K562 (cell line): ENCODE measurements around the gene IGSF8. TPM values are rescaled to one million over a fixed set of nuclear protein-coding genes. Genes with fewer than 3 reads are reported as not detected.
"Not testable (repeated sequence)": the region's sequence is repeated elsewhere in the genome, so short reads cannot be mapped to it uniquely, and the experiment has no call there.

ENCODE experiments used
- ATAC-seq: fragments of 200-7000 bp; cut with Tn5 transposase; 3 replicates; pipeline ENCODE4 v1.9.1; 2020; ENCODE audit warnings: moderate library complexity
- BruUV-seq: library from RNA; stranded (reverse); fragments of 400-500 nt; replicated peaks from 2 replicates; lab custom pipeline; 2021; lab: Mats Ljungman, UMichigan
- CTCF ChIA-PET: fragments of 300-600 bp; formaldehyde crosslinking; extraction: SDS; loops from one replicate; lab custom pipeline; 2021; ENCODE audit warnings: low intra/inter-chr PET ratio; lab: Yijun Ruan, JAX
- POLR2A ChIA-PET: fragments of 300-600, 350-650 bp; sonication (Branson Sonifier 250); formaldehyde crosslinking; extraction: SDS; loops from one replicate; lab custom pipeline; 2021; ENCODE audit warnings: antibody characterized with exemption, inconsistent platforms; lab: Yijun Ruan, JAX
- DNase-seq, 4 experiments: peaks; one replicate each; pipeline versions ENCODE4 v3.0.0 to v3.0.0-alpha.2; 2011 to 2018; ENCODE audit warnings: low spot score in 3 of 4, mixed read lengths in 3 of 4; ENCODE audit errors: extremely low read depth in 1 of 4
- FAIRE-seq: peaks from 2 replicates; lab custom pipeline; 2011; peaks lifted over from hg19 to GRCh38; lab: Jason Lieb, UNC
- H2AFZ ChIP-seq: 2 replicates; pipeline ENCODE4 v1.6.0; 2011; ENCODE audit warnings: low read depth, low read length, control low read depth, inconsistent platforms
- H3K27ac ChIP-seq: fragments of 200-600 bp; 3 replicates; pipeline ENCODE4 v1.8.0; 2011; ENCODE audit warnings: low read depth, mild to moderate bottlenecking, control low read depth, inconsistent platforms, low read length, moderate library complexity, mixed read lengths; ENCODE audit errors: extremely low read depth
- H3K27me3 ChIP-seq, 2 experiments: fragments of 300-600 bp in 1 of 2; 2 replicates in 1 of 2; 3 replicates in 1 of 2; pipeline versions ENCODE4 v1.6.0 to v1.8.0; 2011; ENCODE audit warnings: inconsistent platforms in 2 of 2, low read length in 2 of 2, mild to moderate bottlenecking in 1 of 2, mixed read lengths in 1 of 2, moderate library complexity in 1 of 2; ENCODE audit not compliant: control insufficient read depth in 2 of 2, insufficient read depth in 2 of 2
- H3K36me3 ChIP-seq: fragments of 300-600 bp; 3 replicates; pipeline ENCODE4 v1.8.0; 2011; ENCODE audit warnings: mild to moderate bottlenecking, low read length, inconsistent platforms; ENCODE audit not compliant: control insufficient read depth, insufficient read depth
- H3K4me1 ChIP-seq, 2 experiments: fragments of 200-600 bp in 1 of 2; replicated peaks in 1 of 2; 2 replicates in 1 of 2; 3 replicates in 1 of 2; pipeline versions ENCODE4 v1.5.1 to v1.8.0; 2011; ENCODE audit warnings: inconsistent platforms in 2 of 2, low read length in 2 of 2, mild to moderate bottlenecking in 1 of 2, mixed read lengths in 1 of 2, moderate library complexity in 1 of 2; ENCODE audit not compliant: control insufficient read depth in 2 of 2, insufficient read depth in 2 of 2
- H3K4me2 ChIP-seq: 2 replicates; pipeline ENCODE4 v1.6.1; 2011; ENCODE audit warnings: low read length, control low read depth, inconsistent platforms, mixed read lengths; ENCODE audit not compliant: insufficient read depth
- H3K4me3 ChIP-seq: fragments of 200-600 bp; sonication (generic), shearing (Covaris generic); 2 replicates; pipeline ENCODE4 v1.5.1; 2016; ENCODE audit warnings: control low read depth, inconsistent platforms
- H3K79me2 ChIP-seq: fragments of 200-600 bp; 3 replicates; pipeline ENCODE4 v1.8.0; 2011; ENCODE audit warnings: low read length, inconsistent platforms; ENCODE audit not compliant: control insufficient read depth, insufficient read depth
- H3K9ac ChIP-seq, 2 experiments: 2 replicates each; pipeline versions ENCODE4 v1.6.0 to v1.6.1; 2011; ENCODE audit warnings: low read depth in 2 of 2, low read length in 2 of 2, control low read depth in 1 of 2, inconsistent platforms in 1 of 2, mild to moderate bottlenecking in 1 of 2, mixed read lengths in 1 of 2; ENCODE audit not compliant: insufficient read depth in 1 of 2
- H3K9me1 ChIP-seq: one replicate; pipeline ENCODE4 v1.6.0; 2011; ENCODE audit warnings: inconsistent platforms, mild to moderate bottlenecking, low read length, moderate library complexity; ENCODE audit not compliant: control insufficient read depth, insufficient read depth
- H3K9me3 ChIP-seq: replicated peaks from 2 replicates; pipeline ENCODE4 v1.5.1; 2011; ENCODE audit warnings: low read depth, low read length, inconsistent platforms; ENCODE audit not compliant: control insufficient read depth, insufficient read depth
- H4K20me1 ChIP-seq: replicated peaks from 2 replicates; pipeline ENCODE4 v1.6.1; 2011; ENCODE audit warnings: low read length, inconsistent platforms, mixed read lengths; ENCODE audit not compliant: control insufficient read depth, insufficient read depth
- FOXP4 ChIP-seq: sonication (generic); formaldehyde crosslinking; IDR thresholded peaks from 2 replicates; pipeline ENCODE4 v1.8.0; 2022; ENCODE audit warnings: mild to moderate bottlenecking, missing genetic modification reagents, borderline replicate concordance
- HDAC1 ChIP-seq, 2 experiments: fragments of 450-650 bp; IDR thresholded peaks; 2 replicates each; pipeline ENCODE4 v1.6.1; 2016 to 2017; ENCODE audit warnings: inconsistent platforms in 1 of 2, mild to moderate bottlenecking in 1 of 2, moderate library complexity in 1 of 2
- SMAD2 ChIP-seq: fragments of 150-350 bp; IDR thresholded peaks from 2 replicates; pipeline ENCODE4 v1.6.1; 2014; ENCODE audit warnings: low read depth, mild to moderate bottlenecking, low read length
- ZNF263 ChIP-seq: sonication (generic); formaldehyde crosslinking; IDR thresholded peaks from 2 replicates; pipeline ENCODE4 v1.8.0; 2022; ENCODE audit warnings: mild to moderate bottlenecking, missing genetic modification reagents, borderline replicate concordance
- WGBS: fragments of 100-300 bp; shearing (Covaris generic); methylation state at CpG from one replicate; pipeline ENCODE4 v1.1.6; 2016; ENCODE audit warnings: low coverage, mixed read lengths; ENCODE audit not compliant: insufficient coverage; ENCODE audit errors: missing lambda C conversion rate; 5-methylcytosine and 5-hydroxymethylcytosine counted together
- in situ Hi-C: fragments of 300-500 bp; cut with MboI; formaldehyde crosslinking; loops from 4 replicates; pipeline ENCODE4 v1.15.0; 2018; ENCODE audit warnings: inconsistent platforms, mixed read lengths
- intact Hi-C: fragments of 100-400 bp; cut with micrococcal nuclease; formaldehyde crosslinking; loops from 2 replicates; pipeline ENCODE4 v1.14.2; 2022
- polyA plus RNA-seq, 8 experiments: library from polyadenylated mRNA; depleted of rRNA in 4 of 8; stranded (reverse) in 5 of 8; unstranded in 3 of 8; fragments of >200 nt; fragmentation: Nextera tagmentation in 2 of 8; fragmentation: Illumina TruSeq in 1 of 8; extraction: Ambion mirVana in 2 of 8; extraction: Trizol in 1 of 8; gene quantifications; 2 replicates each; pipeline versions ENCODE4 v1.2.1 to v1.2.3, GENCODE V29; 2011 to 2014; ENCODE audit warnings: inconsistent platforms in 1 of 8, missing spikeins in 1 of 8
- total RNA-seq, 7 experiments: library from RNA; depleted of rRNA in 6 of 7; stranded (reverse); fragments of >200 nt in 6 of 7; fragmentation: Illumina TruSeq in 2 of 7; extraction: Trizol in 2 of 7; gene quantifications; 2 replicates each; pipeline versions ENCODE4 v1.2.1 to v1.2.3, GENCODE V29; 2011 to 2021; ENCODE audit warnings: low replicate concordance in 1 of 7

The IGSF8 gene
- total and polyA plus RNA-seq, 9 of the 15 experiments (the other 6 are each of a cell fraction or from before 2014, with no cell fraction given): 0.32 to 11.7 (median 3.2) TPM

GRCh38 chr1:160112357-160112756, 13.9 kb upstream of the IGSF8 start:
- H3K4me1 ChIP-seq: no peaks in the 10 kb centered on the region
- H3K27me3 ChIP-seq: peaks cover 22 to 69% of the 10 kb centered on the region in 2 experiments; a peak in 4 of 5 replicates
- H2AFZ ChIP-seq: no peak overlapping the region
- no peak for ATAC-seq
- H3K27ac ChIP-seq: no peak overlapping the region
- H3K9me3 ChIP-seq: no peaks in the 10 kb centered on the region
- no peak overlapping the region for H3K4me3 ChIP-seq
- ChIA-PET POLR2A (interaction anchor here (0.7 to 1.0 kb wide), 2 partner anchors 27 to 231 kb away, joined by 3 to 4 read pairs; partner anchors contain the start of gene NCSTN), CTCF (no interaction called here)
- 11% methylated on average over 11 of the region's 12 CpGs for WGBS
- in situ Hi-C loops: no loop called here
- no peaks in the 10 kb centered on the region for H3K9me1 ChIP-seq
- no peak for DNase-seq
- no peaks in the 10 kb centered on the region for H4K20me1 ChIP-seq
- H3K9ac ChIP-seq: no peak overlapping the region
- peak; percentile 60; the same call in 1 of the 2 replicates for TF ChIP-seq ZNF263 (CRISPR knock-in tag)
- no peak for TF ChIP-seq SMAD2
- no peak for TF ChIP-seq FOXP4 (CRISPR knock-in tag)
- TF ChIP-seq HDAC1 (IDR thresholded peaks at IDR 0.05): no peak
- intact Hi-C loops: no loop called here
- no TSS peak for BruUV-seq
- no peaks in the 10 kb centered on the region for H3K79me2 ChIP-seq
- H3K4me2 ChIP-seq: no peak overlapping the region
- peak; percentile 84 for FAIRE-seq
- H3K36me3 ChIP-seq: no peaks in the 10 kb centered on the region

GRCh38 chr1:160111462-160111861, 13.0 kb upstream of the IGSF8 start:
- DNase-seq, H3K4me3 ChIP-seq, H3K9ac ChIP-seq, FAIRE-seq, H3K4me1 ChIP-seq, CTCF ChIA-PET, H3K27ac ChIP-seq, H2AFZ ChIP-seq, ATAC-seq, H4K20me1 ChIP-seq, H3K9me3 ChIP-seq, BruUV-seq, H3K79me2 ChIP-seq, H3K9me1 ChIP-seq, H3K36me3 ChIP-seq, H3K4me2 ChIP-seq, in situ Hi-C loops, intact Hi-C loops: not testable (repeated sequence)
- POLR2A ChIA-PET: interaction anchor here (1.0 to 1.6 kb wide), 2 partner anchors 102 to 232 kb away, joined by 3 read pairs; partner anchors contain the start of gene NCSTN
- 13% methylated on average over 10 of the region's 10 CpGs for WGBS
- H3K27me3 ChIP-seq: peaks cover 17 to 63% of the 10 kb centered on the region in 2 experiments; a peak in 4 of 5 replicates
